ENCODE measurements around the gene TAS2R38.

TAS2R38 gene

GRCh38 chr7:141973673-141974072 is at the start of gene TAS2R38:
Gene TAS2R38, minus strand, starts transcription at chr7:141973773. Its CDS starts 84 bp downstream, at chr7:141973689.
- DNase-seq (ENCODE audit: low read depth), result no peak
- no peak for TF ChIP-seq CTCF (IDR thresholded peaks at IDR 0.05; ENCODE audit: control insufficient read depth, insufficient read depth, low read depth, low read length, missing control alignments)
- H3K4me3 ChIP-seq (ENCODE audit: control insufficient read depth, low read depth, low read length), result no peak within 1 kb of the TSS

- H3K4me3 ChIP-seq (ENCODE audit: control insufficient read depth, low read depth, low read length), result no peak overlapping the region
- no peak for DNase-seq (ENCODE audit: low read depth)
- no peak for TF ChIP-seq CTCF (IDR thresholded peaks at IDR 0.05; ENCODE audit: control insufficient read depth, insufficient read depth, low read depth, low read length, missing control alignments)
Observed at GRCh38 chr7:142018154-142018553, 44.6 kb upstream of the TAS2R38 start.

- no peak overlapping the region for H3K4me3 ChIP-seq (ENCODE audit: control insufficient read depth, low read depth, low read length)
- no peak for DNase-seq (ENCODE audit: low read depth)
- TF ChIP-seq CTCF (IDR thresholded peaks at IDR 0.05; ENCODE audit: control insufficient read depth, insufficient read depth, low read depth, low read length, missing control alignments), result no peak
Observed at GRCh38 chr7:142017451-142017850, 43.9 kb upstream of the TAS2R38 start.

- TF ChIP-seq CTCF (IDR thresholded peaks at IDR 0.05; ENCODE audit: control insufficient read depth, insufficient read depth, low read depth, low read length, missing control alignments), result no peak
- DNase-seq (ENCODE audit: low read depth), result no peak
Observed at GRCh38 chr7:142012825-142013511, 39.4 kb upstream of the TAS2R38 start.

GRCh38 chr7:142010952-142011548 is 37.5 kb upstream of the TAS2R38 start:
- no peak for DNase-seq (ENCODE audit: low read depth)
- no peak overlapping the region for H3K4me3 ChIP-seq (ENCODE audit: control insufficient read depth, low read depth, low read length)
- TF ChIP-seq CTCF (IDR thresholded peaks at IDR 0.05; ENCODE audit: control insufficient read depth, insufficient read depth, low read depth, low read length, missing control alignments), result no peak

More at GRCh38 chr7:142012825-142013511, 39.4 kb upstream of the TAS2R38 start:
- no peak overlapping the region for H3K4me3 ChIP-seq (ENCODE audit: control insufficient read depth, low read depth, low read length)

GRCh38 chr7:142009187-142009586 is 35.6 kb upstream of the TAS2R38 start:
- no peak for DNase-seq (ENCODE audit: low read depth)
- H3K4me3 ChIP-seq (ENCODE audit: control insufficient read depth, low read depth, low read length), result no peak overlapping the region
- no peak for TF ChIP-seq CTCF (IDR thresholded peaks at IDR 0.05; ENCODE audit: control insufficient read depth, insufficient read depth, low read depth, low read length, missing control alignments)
